Fibroblast of the conjunctiva (primary cell): Measurements from ENCODE around the gene ZGPAT.
A peak's percentile ranks its signal among the peaks of the same experiment; 100 is the strongest.

ENCODE experiments used
- DNase-seq: peaks from one replicate; pipeline ENCODE4 v3.0.0-alpha.2; 2010; ENCODE audit warnings: low read depth

ZGPAT gene

GRCh38 chr20:63734111-63734945, 26.5 kb downstream of the ZGPAT start:
- DNase-seq = no peak

GRCh38 chr20:63734946-63735858, 27.4 kb downstream of the ZGPAT start:
- DNase-seq = no peak

- no peak for DNase-seq
These were observed 28.2 kb downstream of the ZGPAT start, which contains the start of gene LIME1 for GRCh38 chr20:63735859-63736718. LIME1 (plus strand) TSS chr20:63736664; CDS start chr20:63737550, 886 bp downstream.

- DNase-seq = no peak
These were observed 29.3 kb downstream of the ZGPAT start for GRCh38 chr20:63736893-63737694.

- no peak for DNase-seq
These were observed 29.8 kb downstream of the ZGPAT start for GRCh38 chr20:63737695-63737944.

GRCh38 chr20:63737945-63738686, 30.3 kb downstream of the ZGPAT start:
- DNase-seq = no peak

GRCh38 chr20:63738687-63739129, 30.9 kb downstream of the ZGPAT start:
- DNase-seq = no peak

- peak; percentile 26 for DNase-seq
These were observed 31.6 kb downstream of the ZGPAT start, which contains the start of gene SLC2A4RG for GRCh38 chr20:63739130-63740069. SLC2A4RG (plus strand) TSS chr20:63739776; CDS start chr20:63739913, 137 bp downstream.

- peak; percentile 20 for DNase-seq
These were observed 32.3 kb downstream of the ZGPAT start for GRCh38 chr20:63740070-63740626.

- peak; percentile 91 for DNase-seq
These were observed 33.0 kb downstream of the ZGPAT start for GRCh38 chr20:63740627-63741353.

GRCh38 chr20:63741354-63741675, 33.5 kb downstream of the ZGPAT start:
- no peak for DNase-seq

GRCh38 chr20:63741676-63742380, 34.0 kb downstream of the ZGPAT start:
- DNase-seq = no peak

GRCh38 chr20:63742381-63743024, 34.7 kb downstream of the ZGPAT start:
- DNase-seq = no peak

- no peak for DNase-seq
These were observed 35.6 kb downstream of the ZGPAT start for GRCh38 chr20:63743210-63743970.

GRCh38 chr20:63744158-63744557, 36.3 kb downstream of the ZGPAT start:
- no peak for DNase-seq
